Skeletal muscle tissue (tissue), 1 donor: Measurements from ENCODE around the gene TSSK1B. TPM values are rescaled to one million over a fixed set of nuclear protein-coding genes. Genes with fewer than 3 reads are reported as not detected.

ENCODE experiments used
- total RNA-seq: library from RNA; depleted of rRNA; stranded (reverse); fragments of >200 nt; gene quantifications from one replicate; pipeline ENCODE4 v1.2.3, GENCODE V29; 2014

The TSSK1B gene
- total RNA-seq, 1 donor from 2014 or later = not detected

Other genes starting within 250 kb of the TSSK1B start
- 15.1 TPM for gene MCC, start 53.5 kb upstream of the TSSK1B start, total RNA-seq
- gene YTHDC2, start 78.7 kb upstream of the TSSK1B start, total RNA-seq = 30.3 TPM